GM21717 (cell line): ENCODE measurements around the gene CABP4.

Experiments
- ATAC-seq: cut with Tn5 transposase; IDR thresholded peaks from one replicate; pipeline ENCODE4 v1.9.1; 2021; ENCODE audit warnings: mild to moderate bottlenecking, moderate library complexity; ENCODE audit not compliant: unreplicated experiment

The CABP4 gene

DNA sequence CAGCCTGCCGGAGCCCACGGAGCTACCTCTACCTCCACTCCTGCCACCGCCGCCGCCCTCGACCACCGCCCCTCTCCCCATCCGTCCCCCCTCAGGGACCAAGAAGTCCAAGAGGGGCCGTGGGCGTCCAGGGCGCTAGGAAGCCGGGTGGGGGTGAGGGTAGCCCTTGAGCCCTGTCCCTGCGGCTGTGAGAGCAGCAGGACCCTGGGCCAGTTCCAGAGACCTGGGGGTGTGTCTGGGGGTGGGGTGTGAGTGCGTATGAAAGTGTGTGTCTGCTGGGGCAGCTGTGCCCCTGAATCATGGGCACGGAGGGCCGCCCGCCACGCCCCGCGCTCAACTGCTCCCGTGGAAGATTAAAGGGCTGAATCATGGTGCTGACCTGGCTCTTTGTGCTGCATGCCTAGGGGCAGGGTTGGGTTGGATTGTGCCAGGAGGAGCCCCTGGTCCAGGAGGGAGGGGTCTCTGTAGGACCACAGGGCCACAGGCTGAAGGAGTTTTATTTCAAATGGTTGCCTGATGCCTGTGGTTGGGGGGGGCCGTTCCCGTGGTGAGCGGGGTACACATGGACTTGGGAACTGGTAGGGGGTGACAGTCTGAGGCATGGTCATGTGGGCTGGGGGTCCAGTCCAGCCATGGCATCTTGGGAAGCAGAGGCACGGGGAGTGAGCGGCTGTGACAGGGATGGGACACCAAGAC is 20.0 kb upstream of the CABP4 start:
- ATAC-seq: no peak

GRCh38 chr11:67435727-67436458 is 19.3 kb upstream of the CABP4 start:
- ATAC-seq: no peak

GRCh38 chr11:67436459-67437081 is 18.6 kb upstream of the CABP4 start:
- ATAC-seq: no peak

GRCh38 chr11:67437082-67437808 is 17.9 kb upstream of the CABP4 start, which contains the start of gene PTPRCAP:
TSS of gene PTPRCAP (minus strand) at chr11:67437682. CDS start at chr11:67437619, 63 bp downstream.
- ATAC-seq: no peak

GRCh38 chr11:67437809-67438157 is 17.4 kb upstream of the CABP4 start:
- no peak for ATAC-seq

- no peak for ATAC-seq
Observed at GRCh38 chr11:67438158-67438902, 16.8 kb upstream of the CABP4 start.

GRCh38 chr11:67439321-67440228 is 15.6 kb upstream of the CABP4 start:
- no peak for ATAC-seq

- no peak for ATAC-seq
Observed at GRCh38 chr11:67440229-67441097, 14.7 kb upstream of the CABP4 start.

DNA sequence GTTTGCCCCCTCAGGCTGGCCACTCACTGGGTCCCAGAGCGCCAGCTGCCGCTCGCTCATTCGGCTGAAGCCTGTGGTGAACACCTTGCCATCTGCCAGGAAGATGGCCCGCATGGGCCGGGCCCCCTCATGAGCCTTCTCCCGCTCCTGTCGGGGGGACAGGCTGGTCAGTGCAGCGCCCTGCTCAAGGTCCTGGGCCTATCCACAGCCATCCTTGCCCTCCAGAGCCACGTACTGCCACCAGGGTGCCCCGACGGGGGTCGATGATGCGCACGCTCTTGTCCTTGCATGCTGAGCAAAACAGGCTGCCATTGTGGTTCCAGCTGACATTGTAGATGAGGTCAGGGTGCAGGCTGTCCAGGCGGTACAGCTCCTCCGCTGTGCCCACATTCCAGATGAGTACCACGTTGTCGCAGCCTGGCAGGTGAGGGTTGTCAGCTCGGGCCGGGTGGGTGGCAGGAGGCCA is 14.0 kb upstream of the CABP4 start:
- no peak for ATAC-seq

DNA sequence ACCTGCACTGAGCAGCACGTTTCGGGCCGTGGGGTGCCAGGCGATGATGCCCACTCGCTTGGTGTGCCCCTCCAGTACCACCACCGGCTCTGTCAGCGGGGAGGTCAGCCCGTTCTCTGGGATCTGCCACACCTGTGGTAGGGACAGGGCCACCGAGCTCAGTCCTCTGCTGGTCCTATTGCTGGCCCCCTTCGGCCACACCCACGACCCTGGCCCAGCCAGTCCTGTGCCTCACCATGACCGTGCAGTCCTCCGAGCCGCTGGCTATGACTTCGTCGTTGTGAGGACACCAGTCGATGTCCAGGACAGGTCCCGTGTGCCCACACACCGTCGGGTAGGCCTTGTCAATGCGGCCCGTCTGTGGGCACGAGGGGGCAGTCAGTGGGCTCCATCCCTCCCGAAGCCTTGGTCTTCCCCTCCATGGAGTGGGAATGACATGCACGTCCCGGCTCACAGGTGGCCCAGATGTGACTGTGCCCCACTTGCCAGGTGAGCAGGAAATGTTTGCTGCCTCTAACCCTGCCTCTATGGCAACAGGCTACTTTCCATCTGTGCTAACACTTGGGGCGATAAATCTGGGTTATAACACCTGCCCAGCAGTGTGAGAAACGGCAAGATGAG is 13.3 kb upstream of the CABP4 start:
- no peak for ATAC-seq

- ATAC-seq: no peak
Observed at GRCh38 chr11:67442504-67443404, 12.4 kb upstream of the CABP4 start.

DNA sequence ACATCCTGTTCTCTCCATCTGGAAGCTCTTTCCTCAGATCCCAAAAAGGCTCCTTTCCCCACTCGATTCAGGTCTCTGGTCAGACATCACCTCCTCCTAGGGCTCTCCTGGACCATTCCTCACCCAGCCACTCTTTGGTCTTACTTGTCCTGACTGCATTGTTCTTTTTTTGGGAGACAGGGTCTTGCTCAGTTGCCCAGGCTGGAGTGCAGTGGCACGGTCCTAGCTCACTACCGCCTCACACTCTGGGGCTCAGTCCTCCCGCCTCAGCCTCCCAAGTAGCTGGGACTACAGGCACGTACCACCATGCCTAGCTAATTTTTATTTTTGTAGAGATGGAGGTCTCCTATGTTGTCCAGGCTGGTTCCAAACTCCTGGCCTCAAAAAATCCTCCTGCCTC is 9.6 kb upstream of the CABP4 start:
- ATAC-seq: no peak

- no peak for ATAC-seq
Observed at GRCh38 chr11:67448220-67448609, 6.9 kb upstream of the CABP4 start.

GRCh38 chr11:67449116-67449844 is 5.9 kb upstream of the CABP4 start:
- no peak for ATAC-seq

DNA sequence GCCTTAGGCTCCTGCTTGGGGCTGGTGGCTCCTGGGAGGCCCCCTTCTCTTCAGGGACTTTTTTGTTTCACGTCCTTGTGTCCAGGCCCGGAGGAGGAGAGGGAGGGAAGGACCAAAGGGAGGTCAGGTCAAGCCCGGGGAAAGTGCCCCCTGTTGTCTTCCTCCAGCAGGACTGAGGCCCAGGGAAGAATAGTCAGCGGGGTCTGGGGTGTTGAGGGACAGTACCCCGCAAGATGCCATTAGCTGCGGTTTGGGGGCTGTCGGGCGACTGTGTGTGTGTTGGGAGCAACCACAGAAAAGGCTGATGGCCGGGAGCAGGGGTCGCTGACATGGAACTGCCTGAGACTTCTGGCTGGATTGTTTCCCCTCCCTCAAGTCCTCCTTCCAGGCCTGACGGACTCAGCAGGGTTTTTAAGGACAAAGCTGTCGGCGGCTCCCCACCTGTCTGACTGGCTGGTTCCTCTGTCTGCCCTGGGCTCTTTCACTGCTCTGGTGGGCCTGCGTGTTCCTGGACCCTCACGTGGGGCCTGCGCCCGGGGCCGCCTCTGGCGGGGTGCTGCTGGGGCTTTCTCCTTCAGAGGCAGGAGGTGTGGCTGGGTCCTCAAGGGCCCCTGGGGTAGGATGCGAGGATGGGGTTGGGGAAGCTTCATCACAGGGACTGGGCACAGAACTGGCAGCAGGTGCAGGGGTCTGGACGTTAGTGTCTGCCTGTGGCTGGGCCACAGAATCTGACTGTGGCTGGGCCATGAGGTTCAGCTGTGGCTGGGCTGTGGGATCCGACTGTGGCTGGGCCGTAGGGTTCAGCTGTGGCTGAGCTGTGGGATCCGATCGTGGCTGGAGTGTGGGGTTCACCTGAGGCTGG is 4.1 kb upstream of the CABP4 start:
- no peak for ATAC-seq

- ATAC-seq: no peak
Observed at GRCh38 chr11:67451658-67451976, 3.5 kb upstream of the CABP4 start.
